Activated T-cell treated with anti-CD3 and anti-CD28 coated beads, Interleukin-2, amount 50 U/mL, for 48 hours (primary cell): ENCODE data around the gene EXT2.

ENCODE experiments used
- DNase-seq, 2 experiments: peaks; one replicate each; pipeline ENCODE4 v3.0.0-alpha.2; 2020

EXT2 gene

GRCh38 chr11:44270403-44271273, 175.2 kb downstream of the EXT2 start:
- DNase-seq: no peak

- DNase-seq: no peak
Observed at GRCh38 chr11:44271286-44271685, 175.8 kb downstream of the EXT2 start.

- DNase-seq: no peak
Observed at GRCh38 chr11:44274404-44274803, 178.9 kb downstream of the EXT2 start.

GRCh38 chr11:44275241-44275640, 179.8 kb downstream of the EXT2 start:
- no peak for DNase-seq

- DNase-seq: no peak
Observed at GRCh38 chr11:44275961-44276550, 180.6 kb downstream of the EXT2 start.

GRCh38 chr11:44277196-44278090, 182.0 kb downstream of the EXT2 start:
- no peak for DNase-seq

GRCh38 chr11:44279483-44279882, 184.0 kb downstream of the EXT2 start:
- DNase-seq: no peak

- no peak for DNase-seq
Observed at GRCh38 chr11:44280257-44280656, 184.8 kb downstream of the EXT2 start.

GRCh38 chr11:44281151-44281550, 185.7 kb downstream of the EXT2 start:
- DNase-seq: no peak

GRCh38 chr11:44282620-44283019, 187.1 kb downstream of the EXT2 start:
- DNase-seq: no peak

GRCh38 chr11:44285756-44286155, 190.3 kb downstream of the EXT2 start:
- DNase-seq: no peak

- DNase-seq: peak; percentile 68 to 78
Observed at GRCh38 chr11:44286268-44286880, 190.9 kb downstream of the EXT2 start.

- no peak for DNase-seq
Observed at GRCh38 chr11:44286911-44287310, 191.4 kb downstream of the EXT2 start.

GRCh38 chr11:44288133-44288526, 192.7 kb downstream of the EXT2 start:
- no peak for DNase-seq

GRCh38 chr11:44290208-44290607, 194.7 kb downstream of the EXT2 start:
- no peak for DNase-seq
